Fibroblast of gingiva (primary cell): Measurements from ENCODE around the gene ANKRD53.

ENCODE experiments used
- DNase-seq: peaks from one replicate; pipeline ENCODE4 v3.0.0-alpha.2; 2011; ENCODE audit warnings: low read depth

Gene ANKRD53, protein sequence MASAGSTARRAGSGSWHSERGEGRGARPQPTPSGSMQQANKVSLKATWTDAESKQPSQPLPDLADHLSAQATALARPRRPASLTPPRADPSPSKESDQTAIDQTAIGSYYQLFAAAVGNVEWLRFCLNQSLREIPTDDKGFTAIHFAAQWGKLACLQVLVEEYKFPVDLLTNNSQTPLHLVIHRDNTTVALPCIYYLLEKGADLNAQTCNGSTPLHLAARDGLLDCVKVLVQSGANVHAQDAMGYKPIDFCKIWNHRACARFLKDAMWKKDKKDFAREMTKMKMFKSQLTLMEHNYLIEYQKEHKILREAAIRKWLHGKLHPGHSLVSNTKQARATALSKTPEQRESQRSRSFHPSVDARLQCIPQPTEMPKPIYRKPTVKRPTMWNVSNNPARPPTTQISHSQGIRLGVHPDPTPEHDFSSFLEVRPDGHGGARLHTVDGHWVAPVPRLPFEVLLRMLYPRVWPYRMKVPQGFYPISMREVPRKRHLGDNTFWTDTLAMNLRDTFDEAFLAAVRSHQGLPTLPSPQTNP

DNA sequence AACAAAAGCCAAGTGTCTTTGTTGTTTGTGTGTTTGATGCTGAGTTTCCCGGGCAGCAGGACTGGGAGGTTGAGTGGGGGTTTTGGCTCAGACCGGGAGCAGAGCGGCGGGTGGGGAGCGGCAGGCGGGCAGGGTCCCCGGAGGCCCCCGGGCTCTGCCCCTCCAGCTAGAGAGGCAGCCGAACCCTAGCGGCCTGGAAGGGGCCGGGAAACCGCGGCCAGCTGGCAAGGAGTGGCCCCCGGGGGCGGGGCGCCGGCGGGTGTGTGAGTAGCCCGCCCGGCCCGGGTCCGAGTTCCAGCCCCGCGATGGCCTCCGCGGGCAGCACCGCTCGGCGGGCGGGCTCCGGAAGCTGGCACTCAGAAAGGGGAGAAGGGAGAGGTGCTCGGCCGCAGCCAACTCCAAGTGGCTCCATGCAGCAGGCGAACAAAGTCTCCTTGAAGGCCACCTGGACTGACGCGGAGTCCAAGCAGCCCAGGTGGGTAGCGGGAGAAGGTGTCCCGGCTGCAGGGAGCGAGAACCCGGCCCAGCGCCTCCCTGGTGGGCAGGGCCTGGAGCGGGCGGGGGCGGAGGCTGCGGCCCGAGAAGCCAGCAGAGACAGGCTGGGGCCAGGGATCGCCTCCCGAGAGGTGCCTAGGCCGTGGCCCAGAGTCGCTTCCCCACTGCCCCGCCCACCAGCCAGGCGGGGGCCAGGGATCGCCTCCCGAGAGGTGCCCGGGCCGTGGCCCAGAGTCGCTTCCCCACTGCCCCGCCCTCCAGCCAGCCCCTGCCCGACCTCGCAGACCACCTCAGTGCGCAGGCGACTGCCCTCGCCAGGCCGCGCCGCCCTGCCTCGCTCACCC is at the start of gene ANKRD53:
Gene ANKRD53 (plus strand): TSS at position 290 of the 839 bp plus-strand sequence. CDS start 16 bp downstream, at position 306.
- DNase-seq: peak; percentile 52

- DNase-seq: no peak
These were observed 47.8 kb upstream of the ANKRD53 start for GRCh38 chr2:70930371-70931329.

DNA sequence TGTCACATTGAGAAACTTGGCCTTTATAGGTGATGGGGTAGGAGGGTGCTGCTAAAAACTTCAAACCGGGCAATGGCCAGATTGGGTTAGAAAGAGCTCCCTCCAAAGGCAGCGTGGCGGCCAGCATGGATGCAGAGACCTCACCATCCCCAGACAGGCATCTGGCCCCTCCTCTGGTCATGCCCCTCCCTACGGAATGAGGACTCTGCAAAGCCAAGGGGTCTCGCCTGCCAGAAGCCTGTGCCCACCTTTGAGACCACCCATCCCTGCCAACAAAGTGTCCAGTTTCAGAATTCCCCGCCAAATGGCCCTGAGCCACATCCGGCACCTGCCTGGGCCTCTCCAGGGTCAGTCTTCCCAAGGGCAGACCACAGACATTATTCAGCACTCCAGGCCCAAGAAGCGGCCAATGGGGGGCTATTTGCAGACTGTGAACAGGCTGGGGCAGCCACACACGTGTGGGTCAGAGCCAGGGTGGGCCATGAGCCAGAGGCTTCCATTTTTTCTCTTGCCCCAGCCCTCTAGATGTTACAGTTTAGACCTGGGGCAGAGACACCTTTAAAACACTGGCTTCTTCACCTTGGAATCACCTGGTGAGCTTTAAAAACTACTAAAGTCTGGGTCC is 46.9 kb upstream of the ANKRD53 start:
- DNase-seq: no peak

- no peak for DNase-seq
These were observed 45.7 kb upstream of the ANKRD53 start for GRCh38 chr2:70932631-70933230.

GRCh38 chr2:70934981-70935380 is 43.4 kb upstream of the ANKRD53 start:
- DNase-seq: no peak

DNA sequence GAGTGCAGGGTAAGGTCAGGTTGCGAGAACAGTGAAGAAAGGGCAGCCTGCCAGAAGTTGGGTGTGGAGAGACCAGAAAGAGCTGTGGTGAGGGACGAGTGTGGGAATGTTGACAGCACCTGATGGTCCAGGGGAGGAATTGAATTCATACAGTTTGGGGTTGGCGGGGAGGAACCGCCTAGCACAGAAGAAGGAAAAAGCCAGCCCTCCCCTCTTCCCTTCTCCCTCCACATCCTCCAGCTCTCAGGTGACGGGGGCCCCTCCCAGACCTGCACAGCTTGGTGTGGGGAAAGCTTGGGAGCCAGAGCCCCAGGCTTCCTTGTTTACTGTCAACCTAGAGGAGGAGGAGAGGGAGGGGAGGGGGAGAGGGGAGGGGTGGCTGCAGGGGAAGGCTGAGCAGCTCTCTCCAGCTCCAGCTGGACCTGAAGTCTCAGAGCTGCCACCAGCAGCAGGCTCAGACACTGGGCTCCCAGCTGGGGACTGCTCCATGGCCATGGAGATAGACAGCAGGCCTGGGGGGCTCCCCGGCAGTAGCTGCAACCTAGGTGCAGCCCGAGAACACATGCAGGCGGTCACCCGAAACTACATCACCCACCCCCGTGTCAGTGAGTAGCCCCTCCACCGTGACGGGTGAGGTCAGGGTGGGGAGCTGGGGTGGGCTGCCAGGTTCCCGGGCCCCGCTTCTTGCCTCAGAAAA is 42.8 kb upstream of the ANKRD53 start, which contains the start of gene ATP6V1B1:
Gene ATP6V1B1 (plus strand): TSS at position 433 of the 697 bp plus-strand sequence. CDS start 55 bp downstream, at position 488.
- no peak for DNase-seq

DNA sequence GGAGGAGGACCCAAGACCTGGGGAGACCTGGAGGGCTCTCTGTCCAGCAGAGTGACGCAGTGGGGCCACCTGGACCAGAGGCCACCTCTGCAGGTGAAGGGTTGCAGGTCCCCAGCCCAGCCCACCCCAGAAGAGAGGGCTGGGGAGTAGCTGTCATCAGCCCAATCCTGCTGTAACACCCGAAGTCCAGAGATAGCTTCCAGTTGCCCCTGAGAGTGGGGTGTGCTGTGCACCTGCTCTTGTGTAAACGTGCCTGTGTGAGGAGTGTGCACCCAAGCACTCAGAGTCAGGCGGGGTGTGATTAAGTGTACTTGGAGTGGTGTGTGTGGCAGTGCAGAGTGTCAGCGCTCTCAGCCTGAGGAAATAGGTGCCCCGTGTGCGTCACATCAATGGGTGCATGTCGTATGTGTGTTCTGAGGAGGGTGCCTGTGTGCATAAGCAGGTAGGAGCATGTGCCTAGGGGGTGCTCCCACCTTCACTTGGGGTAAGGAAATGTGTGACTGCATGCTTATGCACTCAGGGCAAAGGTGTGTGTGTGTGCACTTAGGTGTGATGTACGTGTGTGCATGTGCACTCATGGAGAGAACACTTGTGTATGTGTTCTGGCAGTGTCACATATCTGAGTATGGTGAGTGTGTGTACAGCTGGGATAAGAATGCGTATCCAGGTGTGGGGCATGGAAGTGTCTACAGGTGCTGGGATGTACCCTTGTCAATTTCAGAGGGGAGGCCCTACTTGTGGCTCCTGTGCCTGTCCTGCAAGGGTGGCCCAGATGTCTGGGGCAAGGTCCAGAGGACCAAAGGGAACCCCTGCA is 42.1 kb upstream of the ANKRD53 start:
- DNase-seq: no peak

GRCh38 chr2:70936979-70937811 is 41.2 kb upstream of the ANKRD53 start:
- DNase-seq: no peak

DNA sequence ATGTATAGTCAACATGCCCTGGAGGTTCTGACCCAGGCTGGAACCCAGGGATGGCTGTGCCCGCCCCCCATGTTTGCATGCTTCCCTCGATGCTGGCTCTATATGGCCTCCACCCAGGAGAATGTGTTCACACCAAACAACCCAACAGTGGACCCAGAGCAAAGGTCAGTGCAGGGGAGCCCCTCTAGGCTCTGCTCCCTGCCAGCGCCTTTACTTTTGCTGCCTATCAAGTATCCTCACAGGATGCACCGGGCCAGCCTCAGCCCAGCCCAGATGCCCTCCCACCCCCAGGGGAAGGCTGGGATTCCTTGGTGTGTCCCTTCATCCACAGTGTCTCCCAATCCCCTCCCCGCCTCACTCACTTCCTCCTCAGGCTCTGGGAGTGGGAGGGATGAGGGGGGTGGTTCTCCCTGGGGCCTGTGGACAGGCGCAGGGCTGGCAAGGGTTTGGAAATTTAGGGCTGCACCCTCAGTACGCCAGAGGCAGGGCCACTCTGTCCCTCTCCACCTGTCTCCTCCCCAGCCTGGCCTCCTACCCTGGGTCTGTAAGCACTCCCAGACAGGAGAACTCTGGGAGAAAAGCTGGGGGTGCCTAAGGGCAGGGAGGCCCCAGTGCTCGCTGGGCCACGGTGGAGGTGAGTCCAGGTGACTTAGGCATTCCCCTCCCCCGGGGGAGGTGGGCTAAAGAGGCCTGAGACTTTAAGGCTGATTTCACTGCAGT is 40.4 kb upstream of the ANKRD53 start:
- no peak for DNase-seq

DNA sequence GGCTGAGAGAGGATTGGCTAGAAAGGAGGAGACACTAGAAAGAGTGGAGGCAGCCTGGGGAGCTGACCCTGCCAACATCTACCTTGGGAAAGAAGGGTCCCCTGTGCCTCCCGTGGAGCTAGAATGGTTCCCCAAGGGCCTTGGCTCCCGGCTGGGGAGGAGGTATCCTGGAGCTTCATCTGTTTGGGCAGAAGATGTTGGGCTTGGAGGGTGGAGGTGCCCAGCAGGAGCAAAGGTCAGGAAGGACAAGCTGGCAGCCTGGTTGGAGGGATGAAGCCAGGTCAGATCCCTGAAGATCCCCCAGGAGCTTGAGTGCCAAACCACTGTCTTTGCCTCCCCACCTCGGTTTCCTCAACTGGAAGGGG is 39.9 kb upstream of the ANKRD53 start:
- no peak for DNase-seq

DNA sequence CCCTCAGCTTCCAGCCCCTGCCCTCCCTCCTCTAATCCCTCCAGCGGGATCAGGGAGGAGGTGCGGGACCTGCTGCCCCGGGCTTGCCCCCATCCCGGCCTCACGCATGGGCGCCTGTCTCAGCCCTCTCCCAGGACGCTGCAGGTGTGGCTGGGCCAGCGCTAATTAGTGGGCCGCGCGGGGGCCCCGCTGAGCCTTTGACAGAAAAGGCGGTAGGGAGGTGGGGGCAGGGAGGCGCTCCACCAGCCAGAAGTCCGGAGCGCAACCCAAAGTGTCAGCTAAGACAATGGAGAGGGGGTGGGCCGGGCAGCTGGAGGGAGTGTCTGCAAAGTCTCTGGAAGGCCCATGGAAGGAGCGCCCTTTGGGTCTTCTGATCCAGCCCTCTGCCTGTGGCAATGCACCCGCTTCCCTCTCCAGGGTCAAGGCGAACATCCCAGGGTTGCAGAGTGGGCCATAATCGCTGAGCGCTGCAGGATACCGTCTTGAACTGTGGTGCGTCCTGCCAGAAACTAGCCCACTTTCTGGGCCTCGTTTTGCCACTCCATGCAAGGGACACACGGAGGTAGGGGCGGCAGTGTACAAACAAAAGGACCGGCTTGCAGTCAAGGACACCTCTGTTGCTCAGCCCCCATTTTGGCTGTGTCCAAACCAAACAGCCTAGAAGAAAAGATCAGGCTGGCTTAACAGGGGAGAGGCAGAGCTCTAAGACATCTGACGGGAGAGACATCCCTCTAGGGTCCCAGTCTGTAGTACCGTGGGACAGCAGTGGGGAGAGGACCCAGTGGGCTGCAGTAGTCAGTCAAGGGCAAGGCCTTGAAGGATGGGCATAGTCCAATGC is 39.2 kb upstream of the ANKRD53 start:
- no peak for DNase-seq

GRCh38 chr2:70939839-70940580 is 38.4 kb upstream of the ANKRD53 start:
- DNase-seq: no peak

DNA sequence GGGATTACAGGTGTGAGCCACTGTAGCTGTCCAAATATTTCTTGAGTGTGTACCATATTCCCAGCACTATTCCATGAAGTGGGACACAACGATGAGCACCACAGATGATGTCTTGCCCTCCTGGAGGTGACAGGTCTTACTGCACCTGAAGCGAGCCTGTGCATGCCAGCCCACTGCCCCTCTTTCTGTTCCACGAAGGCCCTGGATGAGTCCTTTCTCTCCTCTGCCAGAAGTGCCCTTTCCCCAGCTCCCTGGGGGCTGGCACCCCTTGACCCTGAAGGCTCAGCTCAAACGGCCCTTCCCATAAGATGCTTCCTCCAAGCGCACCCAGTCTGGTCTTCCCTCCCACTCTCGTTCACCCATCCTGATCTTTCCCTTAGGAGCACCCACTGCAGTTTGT is 37.2 kb upstream of the ANKRD53 start:
- DNase-seq: no peak

GRCh38 chr2:70941701-70942100 is 36.7 kb upstream of the ANKRD53 start:
- DNase-seq: no peak

DNA sequence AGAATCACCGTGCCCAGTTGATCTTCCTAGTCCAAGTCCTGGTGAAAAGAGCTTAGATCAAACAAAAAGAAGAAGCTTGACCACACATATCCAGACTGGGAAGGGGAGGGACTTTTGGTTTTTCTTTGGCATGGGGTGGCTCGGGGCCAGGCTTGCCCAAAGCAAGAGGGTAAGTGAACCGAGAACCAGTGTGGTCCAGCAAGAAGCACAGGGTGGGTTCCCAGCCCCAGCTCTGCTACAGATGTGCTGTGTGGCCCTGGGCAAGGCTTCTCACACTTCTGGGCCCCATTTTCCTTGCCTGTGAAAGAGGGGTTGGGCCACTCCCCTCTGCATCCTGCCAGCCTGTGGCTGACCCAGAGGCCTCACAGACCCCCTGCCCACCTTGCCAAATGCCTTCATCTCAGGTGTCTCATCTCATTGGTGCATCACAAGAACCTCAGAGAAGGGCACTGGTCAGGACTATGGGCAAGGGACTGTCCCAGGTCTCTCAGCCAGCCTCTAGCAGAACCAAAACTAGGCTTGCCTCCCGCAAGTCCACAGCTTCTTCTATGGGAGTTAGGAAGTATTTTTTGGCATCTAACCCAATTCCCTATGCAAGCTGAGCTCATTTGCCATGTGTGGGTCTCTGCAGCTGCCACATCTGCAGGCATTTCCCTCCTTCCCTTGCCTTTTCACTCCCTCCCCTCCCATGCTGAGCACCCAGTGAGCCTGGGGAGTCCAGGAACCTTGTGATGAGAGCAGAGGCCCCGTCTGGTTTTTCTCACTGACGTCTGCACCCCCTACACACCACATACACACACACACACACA is 35.8 kb upstream of the ANKRD53 start:
- no peak for DNase-seq
